ENCODE results near the gene ABHD14A.

The ABHD14A gene

DNA sequence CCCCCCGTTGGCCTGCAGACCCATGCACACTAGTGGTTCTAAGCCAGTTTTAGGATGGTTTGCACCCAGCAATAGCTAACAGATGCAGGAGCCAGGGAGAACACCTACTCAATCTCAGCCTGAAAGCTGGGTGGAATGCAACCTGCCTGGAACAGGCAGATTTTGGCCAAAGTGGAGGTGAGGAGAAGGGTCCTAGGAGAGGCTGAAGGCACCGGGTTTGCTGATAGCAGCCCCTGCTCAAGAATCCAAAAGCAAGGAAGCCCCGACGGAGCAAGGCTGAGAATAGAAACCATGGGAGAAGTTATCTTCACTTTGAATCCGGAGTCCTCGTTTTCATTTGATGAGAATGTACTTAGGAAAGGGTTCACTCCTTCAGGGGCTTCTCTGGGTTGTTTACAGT, 43.1 kb upstream of the ABHD14A start:
- no peak for DNase-seq (ENCODE audit: low read depth)
- H3K4me3 ChIP-seq (ENCODE audit: low read length), result no peak overlapping the region
- TF ChIP-seq, protein P1, sequence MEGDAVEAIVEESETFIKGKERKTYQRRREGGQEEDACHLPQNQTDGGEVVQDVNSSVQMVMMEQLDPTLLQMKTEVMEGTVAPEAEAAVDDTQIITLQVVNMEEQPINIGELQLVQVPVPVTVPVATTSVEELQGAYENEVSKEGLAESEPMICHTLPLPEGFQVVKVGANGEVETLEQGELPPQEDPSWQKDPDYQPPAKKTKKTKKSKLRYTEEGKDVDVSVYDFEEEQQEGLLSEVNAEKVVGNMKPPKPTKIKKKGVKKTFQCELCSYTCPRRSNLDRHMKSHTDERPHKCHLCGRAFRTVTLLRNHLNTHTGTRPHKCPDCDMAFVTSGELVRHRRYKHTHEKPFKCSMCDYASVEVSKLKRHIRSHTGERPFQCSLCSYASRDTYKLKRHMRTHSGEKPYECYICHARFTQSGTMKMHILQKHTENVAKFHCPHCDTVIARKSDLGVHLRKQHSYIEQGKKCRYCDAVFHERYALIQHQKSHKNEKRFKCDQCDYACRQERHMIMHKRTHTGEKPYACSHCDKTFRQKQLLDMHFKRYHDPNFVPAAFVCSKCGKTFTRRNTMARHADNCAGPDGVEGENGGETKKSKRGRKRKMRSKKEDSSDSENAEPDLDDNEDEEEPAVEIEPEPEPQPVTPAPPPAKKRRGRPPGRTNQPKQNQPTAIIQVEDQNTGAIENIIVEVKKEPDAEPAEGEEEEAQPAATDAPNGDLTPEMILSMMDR (conservative IDR thresholded peaks at IDR 0.05; ENCODE audit: low read depth, low read length), result no peak

DNA sequence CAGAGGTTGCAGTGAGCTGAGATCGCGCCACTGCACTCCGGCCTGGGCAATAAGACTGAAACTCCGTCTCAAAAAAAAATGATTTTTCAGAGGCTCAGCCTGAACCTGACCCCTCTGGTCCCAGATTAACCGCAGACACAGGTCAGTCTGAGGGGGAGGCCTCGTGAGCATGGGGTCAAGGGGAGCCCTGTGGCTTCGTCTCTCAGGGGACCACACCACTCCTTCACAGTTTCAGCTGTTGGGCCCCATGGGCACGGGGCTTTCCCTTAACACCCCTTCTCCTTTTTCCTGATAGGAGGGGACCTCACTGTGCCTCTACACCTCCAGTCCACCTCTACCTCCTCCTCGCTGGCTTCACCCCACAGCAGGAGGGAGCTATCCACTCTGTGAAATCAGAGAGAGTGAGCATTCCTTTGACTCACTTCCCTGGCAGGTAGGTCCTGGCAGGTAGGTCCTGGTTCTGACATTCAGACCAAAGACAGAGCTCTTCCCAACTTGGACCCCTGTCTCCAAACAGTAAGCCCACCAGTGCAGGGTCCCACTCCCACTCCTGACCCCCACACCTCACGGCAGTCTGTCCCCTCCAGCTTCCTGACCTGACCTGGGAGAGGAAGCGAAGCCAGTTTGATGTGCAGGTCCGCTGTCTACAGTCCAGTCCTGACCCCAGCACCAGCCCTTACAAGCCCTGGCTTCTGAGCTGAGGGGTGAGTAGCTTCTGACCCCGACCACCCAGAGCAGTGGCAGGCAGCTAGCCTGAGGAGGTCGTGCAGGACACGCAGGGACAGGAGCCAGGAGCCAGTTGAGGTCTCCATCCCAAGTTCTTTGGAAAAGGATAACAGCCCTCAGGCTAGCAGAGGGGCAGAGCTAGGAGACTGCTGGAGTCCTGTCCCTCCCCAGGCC, 42.1 kb upstream of the ABHD14A start:
- no peak for DNase-seq (ENCODE audit: low read depth)
- no peak overlapping the region for H3K4me3 ChIP-seq (ENCODE audit: low read length)
- TF ChIP-seq, protein P1 (conservative IDR thresholded peaks at IDR 0.05; ENCODE audit: low read depth, low read length), result no peak

DNA sequence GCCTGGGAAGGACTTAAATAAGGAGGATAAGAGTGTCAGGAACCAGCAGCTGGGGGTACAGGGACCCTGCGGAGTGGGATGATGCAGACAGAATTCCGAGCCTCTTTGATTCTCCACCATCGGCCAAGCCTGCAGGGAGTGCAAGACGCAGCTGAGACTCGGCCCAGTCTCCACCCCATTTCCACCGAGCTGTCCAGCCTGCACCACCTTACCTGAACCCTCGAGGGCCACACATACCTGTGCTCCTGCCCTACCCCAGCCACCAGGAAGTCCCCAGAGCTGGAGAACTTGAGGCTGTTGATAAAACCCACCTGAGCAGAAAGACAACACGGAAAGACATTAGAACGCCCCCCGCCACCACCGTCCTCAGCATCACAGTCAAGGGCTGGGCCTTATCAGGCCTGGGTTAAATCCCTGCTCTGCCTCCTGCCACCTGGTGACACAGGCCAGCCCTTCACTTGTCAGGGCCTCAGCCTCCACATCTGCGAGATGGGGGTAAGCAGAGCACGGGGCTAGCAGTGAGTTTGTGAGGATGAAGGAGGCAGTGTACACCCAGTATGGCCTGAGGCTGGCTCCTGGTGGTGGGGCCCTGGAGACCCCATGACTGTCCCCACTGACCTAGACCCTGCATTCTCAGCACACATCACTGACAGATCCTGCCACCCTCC, 41.3 kb upstream of the ABHD14A start:
- TF ChIP-seq, protein P1 (conservative IDR thresholded peaks at IDR 0.05; ENCODE audit: low read depth, low read length), result no peak
- DNase-seq (ENCODE audit: low read depth), result no peak
- H3K4me3 ChIP-seq (ENCODE audit: low read length), result no peak overlapping the region

DNA sequence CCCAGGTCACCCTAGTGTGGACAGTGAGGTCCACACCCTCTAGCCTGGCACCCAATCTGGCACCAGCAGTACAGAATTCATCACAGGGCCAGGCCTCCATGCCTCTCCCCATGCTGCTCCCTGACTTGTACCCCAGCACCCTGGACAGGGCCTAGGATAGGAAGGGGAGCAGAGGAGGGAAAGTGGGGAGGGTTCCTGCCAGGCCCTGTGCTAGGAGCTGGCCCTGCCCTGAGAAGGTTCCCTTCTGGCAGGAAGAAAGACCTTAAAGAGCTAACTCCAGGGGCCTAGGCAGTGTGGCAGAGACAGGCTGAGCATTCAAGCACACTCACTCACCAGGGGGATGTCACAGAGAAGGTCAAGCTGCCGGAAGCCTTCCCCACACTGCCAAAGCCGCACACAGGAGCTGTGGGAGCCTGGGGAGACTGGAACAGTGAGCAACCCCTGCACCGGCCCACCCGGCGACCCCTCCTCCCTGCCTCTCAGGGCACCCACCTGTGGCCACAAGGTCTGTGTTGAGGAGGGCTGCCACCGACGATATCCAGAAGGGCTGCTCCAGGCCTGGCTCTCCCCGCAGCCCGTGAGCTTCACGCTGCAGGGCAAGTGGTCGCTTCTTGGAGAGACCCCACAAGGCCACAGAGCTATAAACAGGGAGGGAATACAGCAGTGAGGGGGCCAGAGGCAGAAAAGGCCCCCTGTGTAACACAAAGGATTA, 40.6 kb upstream of the ABHD14A start:
- TF ChIP-seq, protein P1 (conservative IDR thresholded peaks at IDR 0.05; ENCODE audit: low read depth, low read length), result no peak
- no peak for DNase-seq (ENCODE audit: low read depth)
- H3K4me3 ChIP-seq (ENCODE audit: low read length), result no peak overlapping the region

DNA sequence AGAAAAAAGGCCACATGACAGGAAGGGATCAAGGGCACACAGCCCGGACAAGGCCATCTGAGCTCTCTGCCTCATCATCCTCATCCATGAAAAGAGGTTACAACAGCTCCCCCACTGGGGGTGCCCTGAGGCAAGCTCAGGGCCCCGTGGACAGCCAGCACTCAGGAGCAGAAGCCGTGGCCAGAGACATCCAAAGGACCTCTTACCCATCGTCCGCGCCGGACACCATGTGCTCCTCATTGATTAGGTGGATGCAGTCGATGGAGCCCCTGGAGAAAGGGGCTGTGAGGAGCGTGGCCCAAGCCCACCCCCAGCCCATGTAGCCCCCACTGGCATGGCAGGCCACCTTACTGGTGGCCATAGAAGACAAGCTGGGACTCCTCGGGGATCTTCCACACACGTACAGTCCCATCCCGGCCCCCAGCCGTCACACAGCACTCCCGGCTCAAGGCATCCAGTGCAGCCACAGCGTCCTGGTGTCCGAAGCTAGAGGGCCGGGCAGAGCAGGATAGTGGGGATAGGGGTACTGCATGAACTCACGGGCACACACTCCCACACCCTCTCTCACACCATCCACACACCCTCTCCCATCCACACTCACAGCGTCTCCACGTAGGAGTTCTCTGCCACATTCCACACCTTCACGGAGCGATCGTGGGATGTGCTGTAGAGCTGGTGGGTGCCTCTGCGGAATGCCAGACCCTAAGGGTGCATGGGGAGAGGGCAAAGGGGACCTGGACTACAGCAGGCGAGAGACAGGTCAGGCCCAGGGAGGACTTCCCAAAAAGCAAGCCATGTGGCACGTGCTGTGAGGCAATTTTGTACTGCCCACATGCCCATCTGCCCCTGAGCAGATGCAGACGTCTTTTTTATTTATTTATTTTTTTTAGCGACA, 39.6 kb upstream of the ABHD14A start:
- no peak for DNase-seq (ENCODE audit: low read depth)
- TF ChIP-seq, protein P1 (conservative IDR thresholded peaks at IDR 0.05; ENCODE audit: low read depth, low read length), result no peak
- no peak overlapping the region for H3K4me3 ChIP-seq (ENCODE audit: low read length)

Measured in retinal pigment epithelial cell (primary cell).